Keratinocyte (primary cell): ENCODE measurements around the gene RHCE.
"Not testable (repeated sequence)": the region's sequence is repeated elsewhere in the genome, so short reads cannot be mapped to it uniquely, and the experiment has no call there.

Experiments
- CTCF ChIP-seq, 3 experiments: IDR thresholded peaks in 1 of 3; conservative IDR thresholded peaks in 1 of 3; optimal IDR thresholded peaks in 1 of 3; 2 replicates in 2 of 3; 3 replicates in 1 of 3; pipeline versions ENCODE3 to v1.5.1; 2011; ENCODE audit warnings: low read length in 3 of 3, mild to moderate bottlenecking in 3 of 3, moderate library complexity in 2 of 3, control low read depth in 1 of 3, inconsistent platforms in 1 of 3; ENCODE audit not compliant: insufficient read depth in 2 of 3; ENCODE audit errors: extremely low read depth in 1 of 3
- EZH2 ChIP-seq: IDR thresholded peaks from one replicate; pipeline ENCODE4 v1.6.1; 2012; ENCODE audit warnings: inconsistent platforms, mild to moderate bottlenecking, low read length, moderate library complexity

DNA sequence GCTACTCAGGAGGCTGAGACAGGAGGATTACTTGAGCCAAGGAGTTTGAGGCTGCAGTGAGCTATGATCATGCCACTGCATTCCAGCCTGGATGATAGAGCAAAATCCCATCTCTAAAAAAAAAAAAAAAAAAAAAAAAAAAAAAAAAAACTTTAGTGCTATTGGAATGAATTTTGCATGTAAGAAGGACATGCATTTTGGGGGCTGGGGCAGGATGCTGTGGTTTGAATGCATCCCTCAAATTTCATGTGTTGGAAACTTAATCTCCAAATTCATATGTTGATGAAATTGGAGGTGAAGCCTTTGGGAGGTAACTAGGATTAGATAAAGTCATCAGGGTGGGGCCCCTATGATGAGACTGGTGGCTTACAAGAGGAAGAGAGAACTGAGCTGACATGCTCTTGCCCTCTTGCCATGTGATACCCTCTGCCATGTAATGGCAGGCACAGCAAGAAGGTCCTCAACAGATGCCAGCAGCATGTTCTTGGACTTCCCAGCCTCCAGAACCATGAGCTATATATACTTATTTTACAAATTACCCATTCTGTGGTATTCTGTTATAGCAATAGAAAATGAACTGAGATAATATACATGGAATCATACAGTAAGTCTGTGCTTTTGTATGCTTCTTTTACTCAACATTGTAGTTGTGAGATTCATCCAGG, 107.7 kb downstream of the RHCE start:
- not testable (repeated sequence) for TF ChIP-seq CTCF (optimal IDR thresholded peaks at IDR 0.05 in 1 of 3, IDR thresholded peaks at IDR 0.05 in 1 of 3, conservative IDR thresholded peaks at IDR 0.05 in 1 of 3; ENCODE audit: extremely low read depth in 1 of 3, insufficient read depth in 2 of 3, low read length in 3 of 3); EZH2
